Effector CD8-positive, alpha-beta T cell (primary cell): ENCODE measurements around the gene ESPNL.

Source experiments
- DNase-seq: peaks from one replicate; lab custom pipeline; 2025; lab: John Stamatoyannopoulos, UW

ESPNL gene

GRCh38 chr2:238097988-238098871 is 1.9 kb upstream of the ESPNL start:
- peak; percentile 13 for DNase-seq

- no peak for DNase-seq
Measured at GRCh38 chr2:238098901-238099713, 1.0 kb upstream of the ESPNL start.

GRCh38 chr2:238099714-238100048 is 459 bp upstream of the ESPNL start:
- no peak for DNase-seq

- no peak for DNase-seq
Measured at GRCh38 chr2:238100821-238101771, 956 bp downstream of the ESPNL start.

- no peak for DNase-seq
Measured at GRCh38 chr2:238101891-238102841, 2.0 kb downstream of the ESPNL start.

GRCh38 chr2:238102865-238103264 is 2.7 kb downstream of the ESPNL start:
- no peak for DNase-seq

GRCh38 chr2:238103465-238104225 is 3.5 kb downstream of the ESPNL start:
- DNase-seq, result no peak

GRCh38 chr2:238104226-238104690 is 4.1 kb downstream of the ESPNL start:
- no peak for DNase-seq

- no peak for DNase-seq
Measured at GRCh38 chr2:238104691-238105371, 4.7 kb downstream of the ESPNL start.

GRCh38 chr2:238105506-238106338 is 5.6 kb downstream of the ESPNL start:
- DNase-seq, result no peak

GRCh38 chr2:238106339-238106697 is 6.2 kb downstream of the ESPNL start:
- no peak for DNase-seq

GRCh38 chr2:238106698-238107524 is 6.8 kb downstream of the ESPNL start:
- DNase-seq, result no peak

- no peak for DNase-seq
Measured at GRCh38 chr2:238107525-238108422, 7.6 kb downstream of the ESPNL start.

GRCh38 chr2:238108423-238109183 is 8.5 kb downstream of the ESPNL start:
- no peak for DNase-seq

GRCh38 chr2:238113611-238114010 is 13.5 kb downstream of the ESPNL start:
- no peak for DNase-seq
